SK-N-SH treated with all-trans-retinoic acid at 6 μM for 48 hours (cell line): ENCODE measurements around the gene ACP1.

ENCODE experiments used
- ARNTL ChIP-seq: fragments of 450-650 bp; formaldehyde crosslinking; IDR thresholded peaks from 2 replicates; pipeline ENCODE4 v1.5.0; 2020; ENCODE audit warnings: low read depth, mild to moderate bottlenecking, moderate library complexity, borderline replicate concordance
- BACH2 ChIP-seq: fragments of 250-450 bp; sonication (Bioruptor Pico); IDR thresholded peaks from 2 replicates; pipeline ENCODE4 v1.9.0; 2021; ENCODE audit warnings: mild to moderate bottlenecking, borderline replicate concordance
- CREB5 ChIP-seq: fragments of 250-450 bp; sonication (Bioruptor Pico); IDR thresholded peaks from 2 replicates; pipeline ENCODE4 v1.5.1; 2020; ENCODE audit warnings: low read depth, mild to moderate bottlenecking, moderate library complexity
- CSDC2 ChIP-seq: fragments of 250-450 bp; sonication (Bioruptor Pico); IDR thresholded peaks from 2 replicates; pipeline ENCODE4 v1.5.0; 2020; ENCODE audit warnings: mild to moderate bottlenecking, moderate library complexity
- ISL1 ChIP-seq: fragments of 250-450 bp; sonication (Bioruptor Pico); IDR thresholded peaks from 2 replicates; pipeline ENCODE4 v2.1.2; 2022; ENCODE audit warnings: mild to moderate bottlenecking, moderate library complexity
- RARB ChIP-seq: fragments of 250-450 bp; sonication (Bioruptor Pico); IDR thresholded peaks from 2 replicates; pipeline ENCODE4 v1.8.0; 2021; ENCODE audit warnings: mild to moderate bottlenecking, moderate library complexity
- TSHZ2 ChIP-seq: fragments of 250-450 bp; sonication (Bioruptor Pico); IDR thresholded peaks from 2 replicates; pipeline ENCODE4 v1.5.0; 2020; ENCODE audit warnings: mild to moderate bottlenecking, moderate library complexity
- ZC3H10 ChIP-seq: fragments of 250-450 bp; sonication (Bioruptor Pico); IDR thresholded peaks from 2 replicates; pipeline ENCODE4 v1.5.1; 2021; ENCODE audit warnings: mild to moderate bottlenecking, moderate library complexity
- ZFP30 ChIP-seq: fragments of 450-650 bp; formaldehyde crosslinking; IDR thresholded peaks from 2 replicates; pipeline ENCODE4 v1.5.0; 2022; ENCODE audit warnings: mild to moderate bottlenecking, moderate library complexity

GRCh38 chr2:286035-286434 is 21.3 kb downstream of the ACP1 start:
- TF ChIP-seq RARB (CRISPR knock-in tag) (no peak), ZFP30 (CRISPR knock-in tag) (no peak), CSDC2 (CRISPR knock-in tag) (no peak), BACH2 (CRISPR knock-in tag) (no peak), ISL1 (CRISPR knock-in tag) (no peak), TSHZ2 (CRISPR knock-in tag) (no peak), CREB5 (no peak), ZC3H10 (CRISPR knock-in tag) (no peak), ARNTL (CRISPR knock-in tag) (no peak)
